ENCODE results near the gene MGAT5.

Gene MGAT5

GRCh38 chr2:134254824-134255223, 952 bp downstream of the MGAT5 start:
- DNase-seq (ENCODE audit: low read depth): no peak

DNA sequence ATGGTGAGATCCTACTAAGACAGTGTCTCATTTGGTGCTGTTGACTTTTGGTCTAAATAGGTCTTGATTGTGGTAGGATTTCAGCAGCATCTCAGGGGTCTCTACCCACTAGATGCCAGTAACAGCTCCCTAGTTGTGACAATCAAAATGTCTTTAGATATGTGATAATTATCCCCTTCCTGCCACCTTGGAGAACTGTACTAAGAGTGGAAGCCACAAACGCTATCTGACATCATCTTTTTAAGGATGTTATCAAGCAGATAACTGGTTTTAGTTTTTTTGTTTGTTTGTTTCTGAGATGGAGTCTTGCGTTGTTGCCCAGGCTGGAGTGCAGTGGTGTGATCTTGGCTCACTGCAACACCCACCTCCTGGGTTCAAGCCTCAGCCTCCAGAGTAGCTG, 3.1 kb downstream of the MGAT5 start:
- DNase-seq (ENCODE audit: low read depth): no peak

GRCh38 chr2:134257509-134257908, 3.6 kb downstream of the MGAT5 start:
- no peak for DNase-seq (ENCODE audit: low read depth)

- DNase-seq (ENCODE audit: low read depth): no peak
Measured at GRCh38 chr2:134257965-134258683, 4.3 kb downstream of the MGAT5 start.

- no peak for DNase-seq (ENCODE audit: low read depth)
Measured at GRCh38 chr2:134258684-134259388, 5.0 kb downstream of the MGAT5 start.

- DNase-seq (ENCODE audit: low read depth): no peak
Measured at GRCh38 chr2:134259571-134259970, 5.7 kb downstream of the MGAT5 start.

GRCh38 chr2:134259994-134260393, 6.1 kb downstream of the MGAT5 start:
- DNase-seq (ENCODE audit: low read depth): no peak

- DNase-seq (ENCODE audit: low read depth): peak; percentile 97
Measured at GRCh38 chr2:134260713-134261112, 6.8 kb downstream of the MGAT5 start.

DNA sequence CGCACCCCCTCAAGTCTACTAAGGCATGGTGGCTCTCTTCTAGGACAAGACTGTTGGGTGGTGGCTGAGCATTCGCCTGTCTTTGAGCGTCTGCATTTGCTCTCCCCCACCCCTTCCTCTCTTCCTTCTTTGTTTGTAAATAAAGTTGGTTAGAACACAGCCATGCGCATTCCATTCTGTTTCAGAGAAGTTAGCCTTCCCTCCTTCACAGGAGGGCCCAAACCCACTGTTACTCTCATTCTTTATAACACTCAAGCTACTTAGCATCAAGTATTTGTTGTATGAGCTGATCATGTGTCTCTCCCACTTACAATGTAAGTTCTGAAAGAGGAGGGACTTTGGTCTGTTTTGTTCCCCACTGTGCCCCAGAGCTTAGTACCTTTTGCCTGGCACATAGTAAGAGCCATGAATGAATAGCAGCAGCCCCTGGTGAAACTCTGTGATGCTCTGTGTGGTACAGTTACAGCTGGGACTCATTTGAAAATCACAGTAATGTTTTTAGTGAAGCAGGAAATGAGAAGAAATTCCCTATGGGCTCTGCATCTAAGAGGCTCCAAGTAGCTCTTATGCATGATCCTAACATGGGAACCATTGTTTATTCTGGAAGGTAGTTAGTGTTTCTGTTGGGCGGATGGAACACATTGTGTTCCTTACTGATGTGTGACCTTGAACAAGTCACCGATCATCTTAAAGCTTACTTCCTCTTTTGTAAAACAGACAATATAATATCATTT, 7.7 kb downstream of the MGAT5 start:
- DNase-seq (ENCODE audit: low read depth): peak; percentile 78

DNA sequence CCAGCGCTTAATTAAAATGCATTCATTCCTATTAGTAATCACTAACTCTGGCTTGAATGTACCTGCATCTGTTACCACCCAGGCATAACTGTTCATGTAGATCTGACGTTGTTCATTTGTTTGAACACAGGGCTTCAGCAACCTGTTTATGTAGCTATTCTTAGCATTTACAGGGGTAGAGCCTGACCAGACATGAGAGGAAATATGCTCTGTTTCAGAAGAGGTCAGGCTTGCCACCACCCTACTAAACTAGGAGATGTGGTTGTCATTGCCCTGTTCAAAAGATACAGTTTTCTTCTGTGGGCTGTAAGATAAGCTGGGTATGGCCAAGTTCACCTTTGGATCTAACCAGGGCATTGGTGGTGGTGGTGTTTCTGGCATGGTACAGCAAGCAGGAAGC, 8.8 kb downstream of the MGAT5 start:
- no peak for DNase-seq (ENCODE audit: low read depth)

- DNase-seq (ENCODE audit: low read depth): no peak
Measured at GRCh38 chr2:134268265-134268664, 14.4 kb downstream of the MGAT5 start.

GRCh38 chr2:134269230-134269629, 15.4 kb downstream of the MGAT5 start:
- no peak for DNase-seq (ENCODE audit: low read depth)

GRCh38 chr2:134269972-134270735, 16.3 kb downstream of the MGAT5 start:
- no peak for DNase-seq (ENCODE audit: low read depth)

GRCh38 chr2:134271758-134272157, 17.9 kb downstream of the MGAT5 start:
- DNase-seq (ENCODE audit: low read depth): no peak

DNA sequence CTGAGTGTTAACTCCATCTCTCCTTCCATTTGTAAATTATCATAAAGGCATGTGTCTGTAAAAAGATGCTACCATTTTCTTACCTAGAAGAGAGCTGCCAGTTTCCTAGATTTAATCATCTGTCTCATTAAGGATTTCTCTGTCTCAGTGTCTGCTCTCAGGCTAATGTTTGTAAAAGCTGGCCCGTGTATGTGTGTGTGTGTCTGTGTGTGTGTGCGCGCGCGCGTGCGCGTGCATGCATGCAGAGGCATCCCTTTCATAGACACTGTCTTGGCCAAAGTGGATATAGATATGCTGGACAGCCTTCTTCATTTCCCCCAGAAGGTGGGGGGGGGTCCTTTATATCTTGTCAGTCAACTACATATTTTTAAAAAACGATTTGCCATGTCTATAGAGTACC, 18.9 kb downstream of the MGAT5 start:
- DNase-seq (ENCODE audit: low read depth): no peak

- no peak for DNase-seq (ENCODE audit: low read depth)
Measured at GRCh38 chr2:134273256-134273983, 19.5 kb downstream of the MGAT5 start.

DNA sequence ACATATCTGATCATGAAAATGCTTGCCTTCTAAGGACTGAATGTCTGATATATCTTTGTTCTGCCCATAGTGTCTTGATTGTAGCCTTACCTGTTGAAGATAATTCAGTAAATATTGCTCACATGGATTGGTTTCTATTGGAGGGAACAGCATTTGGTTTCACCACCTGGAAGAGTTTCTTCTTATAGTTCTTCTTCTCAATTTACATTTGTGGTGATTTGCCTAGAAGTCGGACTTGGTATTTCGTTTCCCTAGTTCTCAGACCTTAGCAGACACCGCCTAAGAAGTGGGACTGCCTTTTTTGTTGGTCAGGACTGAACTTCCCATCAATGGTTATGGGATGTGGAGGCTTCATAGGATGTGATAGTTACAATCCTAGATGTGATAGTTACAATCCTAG, 20.2 kb downstream of the MGAT5 start:
- no peak for DNase-seq (ENCODE audit: low read depth)

- DNase-seq (ENCODE audit: low read depth): no peak
Measured at GRCh38 chr2:134275058-134275862, 21.4 kb downstream of the MGAT5 start.

DNA sequence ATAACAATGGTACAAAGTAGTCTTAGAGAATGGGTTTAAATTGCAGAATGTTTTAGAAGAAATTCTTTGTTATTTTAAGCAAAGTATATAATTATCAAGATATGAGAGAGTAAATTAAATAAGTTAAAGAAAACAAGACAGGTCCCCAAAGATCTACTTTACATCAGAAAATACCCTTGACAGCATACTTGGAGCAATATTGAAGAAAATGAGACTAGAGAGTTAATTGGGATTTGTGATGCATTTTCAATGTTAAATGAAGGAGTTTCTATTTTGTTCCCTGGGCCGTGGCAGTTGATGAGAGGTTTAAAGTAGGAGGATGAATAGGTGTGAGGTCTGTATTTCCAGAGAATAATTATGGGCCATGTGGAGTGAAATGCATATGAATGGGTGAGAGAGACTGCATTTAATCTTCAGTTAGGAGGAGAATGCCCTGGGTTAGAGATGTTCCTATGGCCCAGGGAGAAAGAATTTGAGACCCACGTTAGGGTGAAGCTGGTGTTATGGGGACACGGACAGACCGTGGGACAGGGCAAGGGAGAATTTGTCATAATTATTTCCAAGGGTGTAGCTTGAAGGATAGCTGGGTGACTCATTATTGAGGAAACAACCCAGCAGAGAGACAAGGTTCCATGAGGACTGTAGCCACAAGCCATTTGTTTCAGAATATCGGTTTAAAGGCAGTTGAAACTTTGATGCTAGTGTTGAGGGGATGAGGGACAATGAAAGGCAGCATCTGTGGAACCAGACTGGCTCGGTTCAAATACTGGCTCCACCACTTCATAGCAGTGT, 22.7 kb downstream of the MGAT5 start:
- no peak for DNase-seq (ENCODE audit: low read depth)

DNA sequence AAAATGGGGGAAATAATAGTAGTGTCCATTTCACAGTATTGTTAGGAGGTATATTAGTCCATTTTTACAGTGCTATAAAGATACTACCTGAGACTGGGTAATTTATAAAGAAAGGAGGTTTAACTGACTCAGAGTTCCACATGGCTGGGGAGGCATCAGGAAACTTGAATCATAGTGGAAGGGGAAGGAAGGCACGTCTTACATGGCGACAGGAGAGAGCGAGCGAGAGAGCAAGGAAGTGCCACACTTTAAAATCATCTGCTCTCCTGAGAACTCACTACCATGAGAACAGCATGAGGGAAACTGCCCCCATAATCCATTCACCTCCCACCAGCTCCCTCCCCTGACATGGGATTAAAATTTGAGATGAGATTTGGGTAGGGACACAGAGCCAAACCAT, 23.4 kb downstream of the MGAT5 start:
- no peak for DNase-seq (ENCODE audit: low read depth)
